ENCODE results near the gene SLC7A11.

SLC7A11 gene

GRCh38 chr4:138242076-138242833, at the start of gene SLC7A11:
Gene SLC7A11, minus strand, starts transcription at chr4:138242349. Its CDS starts 280 bp downstream, at chr4:138242069.
- DNase-seq: peak in 36 of 42 donors; percentile 15 to 82 (median 48)
- intact Hi-C loops (cut with DNase I): no loop called here

GRCh38 chr4:138291431-138291830, 49.3 kb upstream of the SLC7A11 start:
- no peak for DNase-seq
- intact Hi-C loops (cut with DNase I): no loop called here

GRCh38 chr4:138290805-138291204, 48.7 kb upstream of the SLC7A11 start:
- DNase-seq: no peak
- intact Hi-C loops (cut with DNase I): no loop called here

GRCh38 chr4:138279286-138279685, 37.1 kb upstream of the SLC7A11 start:
- intact Hi-C loops (cut with DNase I): no loop called here
- no peak for DNase-seq

GRCh38 chr4:138277133-138277532, 35.0 kb upstream of the SLC7A11 start:
- intact Hi-C loops (cut with DNase I): no loop called here
- DNase-seq: no peak

- peak in 2 of 42 donors; percentile 4 to 19 for DNase-seq
- intact Hi-C loops (cut with DNase I): no loop called here
Measured at GRCh38 chr4:138275963-138276621, 33.9 kb upstream of the SLC7A11 start.

GRCh38 chr4:138275216-138275615, 33.1 kb upstream of the SLC7A11 start:
- intact Hi-C loops (cut with DNase I): no loop called here
- no peak for DNase-seq

- intact Hi-C loops (cut with DNase I): no loop called here
- no peak for DNase-seq
Measured at GRCh38 chr4:138269175-138269574, 27.0 kb upstream of the SLC7A11 start.

GRCh38 chr4:138267835-138268234, 25.7 kb upstream of the SLC7A11 start:
- DNase-seq: no peak
- intact Hi-C loops (cut with DNase I): no loop called here

- no peak for DNase-seq
- intact Hi-C loops (cut with DNase I): no loop called here
Measured at GRCh38 chr4:138266948-138267347, 24.8 kb upstream of the SLC7A11 start.

GRCh38 chr4:138263247-138263816, 21.2 kb upstream of the SLC7A11 start:
- no peak for DNase-seq
- intact Hi-C loops (cut with DNase I): no loop called here

- no peak for DNase-seq
- intact Hi-C loops (cut with DNase I): no loop called here
Measured at GRCh38 chr4:138262469-138262868, 20.3 kb upstream of the SLC7A11 start.

GRCh38 chr4:138262030-138262429, 19.9 kb upstream of the SLC7A11 start:
- intact Hi-C loops (cut with DNase I): no loop called here
- no peak for DNase-seq

GRCh38 chr4:138259824-138260223, 17.7 kb upstream of the SLC7A11 start:
- intact Hi-C loops (cut with DNase I): no loop called here

GRCh38 chr4:138259271-138259670, 17.1 kb upstream of the SLC7A11 start:
- DNase-seq: no peak
- intact Hi-C loops (cut with DNase I): no loop called here

More at GRCh38 chr4:138259824-138260223, 17.7 kb upstream of the SLC7A11 start:
- DNase-seq: no peak

- intact Hi-C loops (cut with DNase I): no loop called here
Measured at GRCh38 chr4:138256608-138257007, 14.5 kb upstream of the SLC7A11 start.

GRCh38 chr4:138255917-138256597, 13.9 kb upstream of the SLC7A11 start:
- no peak for DNase-seq
- intact Hi-C loops (cut with DNase I): no loop called here

More at GRCh38 chr4:138256608-138257007, 14.5 kb upstream of the SLC7A11 start:
- no peak for DNase-seq

- no peak for DNase-seq
- intact Hi-C loops (cut with DNase I): no loop called here
Measured at GRCh38 chr4:138252551-138252950, 10.4 kb upstream of the SLC7A11 start.

GRCh38 chr4:138251938-138252337, 9.8 kb upstream of the SLC7A11 start:
- intact Hi-C loops (cut with DNase I): no loop called here
- no peak for DNase-seq

- no peak for DNase-seq
- intact Hi-C loops (cut with DNase I): no loop called here
Measured at GRCh38 chr4:138249132-138249531, 7.0 kb upstream of the SLC7A11 start.
